Adrenal gland (tissue), 12 donors: Measurements from ENCODE around the gene TFPT. TPM values are rescaled to one million over a fixed set of nuclear protein-coding genes. Genes with fewer than 3 reads are reported as not detected.

Experiments used
- DNase-seq, 7 donors: peaks; one replicate each; pipeline ENCODE4 v3.0.0-alpha.2; 2019 to 2020
- H3K27ac ChIP-seq, 5 donors: fragments of 200-600 bp; sonication (generic) in 4 of 5; 1 replicate in 3 of 5; 2 replicates in 2 of 5; pipeline versions ENCODE4 v1.5.1 to v1.8.0; 2016 to 2020; ENCODE audit warnings: mild to moderate bottlenecking in 1 of 5
- H3K27me3 ChIP-seq: fragments of 200-600 bp; 2 replicates; pipeline ENCODE4 v1.8.0; 2021
- H3K36me3 ChIP-seq, 2 donors: fragments of 200-600 bp; replicated peaks in 1 of 2; 1 replicate in 1 of 2; 2 replicates in 1 of 2; pipeline versions ENCODE4 v1.5.1 to v1.8.0; 2018 to 2022
- H3K4me1 ChIP-seq, 2 donors: fragments of 200-600 bp; replicated peaks in 1 of 2; 1 replicate in 1 of 2; 2 replicates in 1 of 2; pipeline versions ENCODE4 v1.5.1 to v1.8.0; 2018 to 2021
- H3K4me3 ChIP-seq, 4 donors: fragments of 200-600 bp; sonication (generic) in 3 of 4; one replicate each; pipeline ENCODE4 v1.5.1; 2016 to 2018
- H3K9me3 ChIP-seq, 3 donors: fragments of 200-600 bp; sonication (generic) in 1 of 3; replicated peaks in 1 of 3; 1 replicate in 2 of 3; 2 replicates in 1 of 3; pipeline versions ENCODE4 v1.5.1 to v1.8.0; 2016 to 2021
- POLR2A ChIP-seq, 2 donors: fragments of 450-650 bp; IDR thresholded peaks; one replicate each; pipeline ENCODE4 v1.6.1; 2017; ENCODE audit warnings: antibody characterized with exemption in 2 of 2, mild to moderate bottlenecking in 2 of 2, moderate library complexity in 1 of 2
- WGBS, 4 donors: extraction: QIAGEN DNeasy Blood & Tissue Kit in 2 of 4; methylation state at CpG; one replicate each; pipeline versions ENCODE4 v1.1.5 to v1.1.7; 2013 to 2017; 5-methylcytosine and 5-hydroxymethylcytosine counted together
- intact Hi-C, 2 donors: fragments of 100-400 bp; cut with DNase I; formaldehyde crosslinking; loops; one replicate each; pipeline versions ENCODE4 v1.14.1 to v1.15.0; 2022 to 2023
- polyA plus RNA-seq, 3 donors: library from polyadenylated mRNA; stranded (reverse); fragments of 200-250 nt in 2 of 3; fragments of 350-450 nt in 1 of 3; fragmentation: Illumina TruSeq in 1 of 3; extraction: RNeasy Lipid Tissue Mini Kit (QIAGEN cat#74804) in 1 of 3; gene quantifications; one replicate each; pipeline ENCODE4 v1.2.3, GENCODE V29; 2013 to 2014
- total RNA-seq, 9 donors: library from RNA; depleted of rRNA in 4 of 9; stranded (reverse); fragments of >200 nt in 4 of 9; fragments of 120-200 nt in 1 of 9; fragmentation: NEBNext Ultra II Directional in 1 of 9; extraction: Animal tissue kit (Norgen Biotek cat#: 25700) in 1 of 9; gene quantifications; one replicate each; pipeline versions ENCODE4 v1.1.0 to v1.2.4, GENCODE V29; 2013 to 2023
- TF ChIP-seq, protein P1 (sequence below), 6 experiments: fragments of 450-650 bp in 4 of 6; fragments of 200-600 bp in 2 of 6; sonication (generic) in 1 of 6; IDR thresholded peaks; 1 replicate in 5 of 6; 2 replicates in 1 of 6; pipeline versions ENCODE4 v1.5.1 to v1.8.0; 2016 to 2021; ENCODE audit warnings: antibody characterized with exemption in 6 of 6, mild to moderate bottlenecking in 2 of 6, moderate library complexity in 1 of 6
- donor health status: healthy with polysubstance abuse.
- donor health status: Bipolar disorder and iron deficiency.
- donor health status: DM: yes; HTN: yes; CAD: no.
- donor health status: DM: no; HTN: no; CAD: no.
- donor health status: DM: no; HTN: no; CAD: no.
- donor health status: DM: yes; HTN: yes; CAD: no.

Gene TFPT
- total and polyA plus RNA-seq, 12 donors, result 11.4 to 58.6 (median 24.6) TPM

DNA sequence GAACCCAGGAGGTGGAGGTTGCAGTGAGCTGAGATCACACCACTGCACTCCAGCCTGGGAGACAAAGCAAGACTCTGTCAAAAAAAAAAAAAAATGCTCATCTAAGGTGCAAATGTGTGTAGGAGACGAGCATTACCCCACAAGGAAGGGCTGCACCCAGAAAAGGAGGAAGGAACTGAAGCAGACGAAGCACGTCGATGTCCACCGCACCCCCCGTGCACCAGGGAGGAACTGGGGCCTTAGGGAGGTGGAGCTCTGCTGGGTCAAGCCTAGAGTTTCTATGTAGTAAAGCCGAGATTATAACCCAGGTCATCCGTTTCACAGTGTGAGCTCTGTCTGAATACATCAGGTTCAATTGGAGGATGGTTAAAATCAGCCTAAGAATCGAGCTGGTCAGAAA is 52.8 kb downstream of the TFPT start:
- peaks cover 0 to 4% of the 10 kb centered on the region in 2 donors for H3K4me1 ChIP-seq
- H3K36me3 ChIP-seq, result no peaks in the 10 kb centered on the region
- H3K27me3 ChIP-seq, result no peaks in the 10 kb centered on the region
- H3K9me3 ChIP-seq, result no peaks in the 10 kb centered on the region
- H3K4me3 ChIP-seq, result no peak overlapping the region
- 54 to 76% (median 67%) methylated on average over 8 to 9 of the region's 9 CpGs for WGBS, 4 donors
- intact Hi-C loops, result no loop called here
- DNase-seq, result peak in 2 of 7 donors; percentile 20
- no peak for TF ChIP-seq POLR2A (IDR thresholded peaks at IDR 0.05)
- TF ChIP-seq, protein P1, sequence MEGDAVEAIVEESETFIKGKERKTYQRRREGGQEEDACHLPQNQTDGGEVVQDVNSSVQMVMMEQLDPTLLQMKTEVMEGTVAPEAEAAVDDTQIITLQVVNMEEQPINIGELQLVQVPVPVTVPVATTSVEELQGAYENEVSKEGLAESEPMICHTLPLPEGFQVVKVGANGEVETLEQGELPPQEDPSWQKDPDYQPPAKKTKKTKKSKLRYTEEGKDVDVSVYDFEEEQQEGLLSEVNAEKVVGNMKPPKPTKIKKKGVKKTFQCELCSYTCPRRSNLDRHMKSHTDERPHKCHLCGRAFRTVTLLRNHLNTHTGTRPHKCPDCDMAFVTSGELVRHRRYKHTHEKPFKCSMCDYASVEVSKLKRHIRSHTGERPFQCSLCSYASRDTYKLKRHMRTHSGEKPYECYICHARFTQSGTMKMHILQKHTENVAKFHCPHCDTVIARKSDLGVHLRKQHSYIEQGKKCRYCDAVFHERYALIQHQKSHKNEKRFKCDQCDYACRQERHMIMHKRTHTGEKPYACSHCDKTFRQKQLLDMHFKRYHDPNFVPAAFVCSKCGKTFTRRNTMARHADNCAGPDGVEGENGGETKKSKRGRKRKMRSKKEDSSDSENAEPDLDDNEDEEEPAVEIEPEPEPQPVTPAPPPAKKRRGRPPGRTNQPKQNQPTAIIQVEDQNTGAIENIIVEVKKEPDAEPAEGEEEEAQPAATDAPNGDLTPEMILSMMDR (IDR thresholded peaks at IDR 0.05), result no peak
- no peak overlapping the region for H3K27ac ChIP-seq

Other genes starting within 250 kb of the TFPT start
- gene MYADM, start 247.8 kb downstream of the TFPT start, total RNA-seq, result 10 to 100 TPM in 8 of 9 donors, 1 to 10 TPM in 1; 6.5 to 74.0 (median 46.0) TPM
- gene MYADM, start 247.8 kb downstream of the TFPT start, polyA plus RNA-seq, result 10 to 100 TPM; 19.7 to 23.4 (median 22.7) TPM
- not detected for gene PRKCG, start 233.5 kb downstream of the TFPT start, total RNA-seq
- not detected for gene PRKCG, start 233.5 kb downstream of the TFPT start, polyA plus RNA-seq
- gene CACNG7, start 206.4 kb downstream of the TFPT start, total RNA-seq, result under 1 TPM in 2 of 9 donors, not detected in 7; 0.11 to 0.14 TPM
- 1 to 10 TPM in 1 of 3 donors, under 1 TPM in 2; 0.09 to 1.4 (median 0.13) TPM for gene CACNG7, start 206.4 kb downstream of the TFPT start, polyA plus RNA-seq
- gene CACNG8, start 152.7 kb downstream of the TFPT start, total RNA-seq, result under 1 TPM in 3 of 9 donors, not detected in 6; under 0.01 to 0.06 (median 0.04) TPM
- under 1 TPM in 2 of 3 donors, not detected in 1; under 0.01 to 0.03 TPM for gene CACNG8, start 152.7 kb downstream of the TFPT start, polyA plus RNA-seq
- gene CACNG6, start 124.0 kb downstream of the TFPT start, total RNA-seq, result not detected
- not detected for gene CACNG6, start 124.0 kb downstream of the TFPT start, polyA plus RNA-seq
- under 1 TPM in 1 of 9 donors, not detected in 8; 0.83 TPM for gene VSTM1, start 51.8 kb downstream of the TFPT start, total RNA-seq
- gene VSTM1, start 51.8 kb downstream of the TFPT start, polyA plus RNA-seq, result not detected
- gene TARM1, start 34.3 kb downstream of the TFPT start, total RNA-seq, result not detected
- not detected for gene TARM1, start 34.3 kb downstream of the TFPT start, polyA plus RNA-seq
- 1 to 10 TPM in 6 of 9 donors, under 1 TPM in 2, not detected in 1; 0.11 to 6.6 (median 2.2) TPM for gene OSCAR, start 14.9 kb downstream of the TFPT start, total RNA-seq
- 1 to 10 TPM in 2 of 3 donors, under 1 TPM in 1; 0.55 to 6.0 (median 3.3) TPM for gene OSCAR, start 14.9 kb downstream of the TFPT start, polyA plus RNA-seq
- 100 to 1,000 TPM in 6 of 9 donors, 10 to 100 TPM in 3; 33.2 to 257 (median 150) TPM for gene NDUFA3, start 12.8 kb downstream of the TFPT start, total RNA-seq
- gene NDUFA3, start 12.8 kb downstream of the TFPT start, polyA plus RNA-seq, result 1,000 to 10,000 TPM in 2 of 3 donors, 100 to 1,000 TPM in 1; 237 to 1,730 (median 1,627) TPM
- gene PRPF31, start 97 bp upstream of the TFPT start, total RNA-seq, result 10 to 100 TPM; 36.1 to 72.5 (median 49.5) TPM
- gene PRPF31, start 97 bp upstream of the TFPT start, polyA plus RNA-seq, result 10 to 100 TPM; 54.4 to 91.7 (median 74.6) TPM
- 10 to 100 TPM in 8 of 9 donors, 1 to 10 TPM in 1; 8.3 to 61.0 (median 46.7) TPM for gene CNOT3, start 22.1 kb upstream of the TFPT start, total RNA-seq
- gene CNOT3, start 22.1 kb upstream of the TFPT start, polyA plus RNA-seq, result 10 to 100 TPM; 47.0 to 82.3 (median 66.6) TPM
- gene LENG1, start 44.1 kb upstream of the TFPT start, total RNA-seq, result 10 to 100 TPM in 3 of 9 donors, 1 to 10 TPM in 6; 5.0 to 21.7 (median 9.5) TPM
- 10 to 100 TPM in 2 of 3 donors, 1 to 10 TPM in 1; 5.7 to 22.0 (median 14.8) TPM for gene LENG1, start 44.1 kb upstream of the TFPT start, polyA plus RNA-seq
- 10 to 100 TPM in 1 of 9 donors, 1 to 10 TPM in 6, under 1 TPM in 2; 0.55 to 18.2 (median 1.3) TPM for gene TMC4, start 57.5 kb upstream of the TFPT start, total RNA-seq
- gene TMC4, start 57.5 kb upstream of the TFPT start, polyA plus RNA-seq, result 10 to 100 TPM in 1 of 3 donors, 1 to 10 TPM in 1, under 1 TPM in 1; 0.48 to 10.5 (median 1.5) TPM
- gene MBOAT7, start 73.9 kb upstream of the TFPT start, total RNA-seq, result 100 to 1,000 TPM in 8 of 9 donors, 10 to 100 TPM in 1; 98.0 to 670 (median 413) TPM
- 100 to 1,000 TPM; 130 to 190 (median 189) TPM for gene MBOAT7, start 73.9 kb upstream of the TFPT start, polyA plus RNA-seq
- 100 to 1,000 TPM in 5 of 9 donors, 10 to 100 TPM in 4; 52.6 to 201 (median 107) TPM for gene TSEN34, start 75.7 kb upstream of the TFPT start, total RNA-seq
- 10 to 100 TPM; 21.5 to 41.2 (median 26.1) TPM for gene TSEN34, start 75.7 kb upstream of the TFPT start, polyA plus RNA-seq
- 1,000 to 10,000 TPM in 8 of 9 donors, 100 to 1,000 TPM in 1; 928 to 2,677 (median 1,796) TPM for gene RPS9, start 85.2 kb upstream of the TFPT start, total RNA-seq
- gene RPS9, start 85.2 kb upstream of the TFPT start, polyA plus RNA-seq, result 1,000 to 10,000 TPM in 2 of 3 donors, 100 to 1,000 TPM in 1; 545 to 3,006 (median 1,900) TPM
- gene LILRB3, start 107.3 kb upstream of the TFPT start, total RNA-seq, result 10 to 100 TPM in 6 of 9 donors, 1 to 10 TPM in 1, under 1 TPM in 2; 0.22 to 56.2 (median 11.7) TPM
- 10 to 100 TPM in 1 of 3 donors, 1 to 10 TPM in 2; 2.8 to 32.6 (median 9.5) TPM for gene LILRB3, start 107.3 kb upstream of the TFPT start, polyA plus RNA-seq
- 1 to 10 TPM in 7 of 9 donors, under 1 TPM in 2; 0.30 to 9.3 (median 5.4) TPM for gene LILRA6, start 127.1 kb upstream of the TFPT start, total RNA-seq
- gene LILRA6, start 127.1 kb upstream of the TFPT start, polyA plus RNA-seq, result 1 to 10 TPM; 2.5 to 8.5 (median 3.9) TPM
- 10 to 100 TPM in 8 of 9 donors, 1 to 10 TPM in 1; 4.2 to 68.6 (median 37.2) TPM for gene LILRB5, start 141.6 kb upstream of the TFPT start, total RNA-seq
- gene LILRB5, start 141.6 kb upstream of the TFPT start, polyA plus RNA-seq, result 10 to 100 TPM in 2 of 3 donors, 1 to 10 TPM in 1; 9.8 to 23.0 (median 22.4) TPM
- gene LILRB2, start 165.5 kb upstream of the TFPT start, total RNA-seq, result 10 to 100 TPM in 2 of 9 donors, 1 to 10 TPM in 5, under 1 TPM in 2; 0.50 to 14.7 (median 7.2) TPM
- gene LILRB2, start 165.5 kb upstream of the TFPT start, polyA plus RNA-seq, result 10 to 100 TPM in 2 of 3 donors, 1 to 10 TPM in 1; 4.2 to 16.5 (median 10.7) TPM
- gene LILRA5, start 197.5 kb upstream of the TFPT start, total RNA-seq, result 1 to 10 TPM in 6 of 9 donors, under 1 TPM in 2, not detected in 1; 0.72 to 6.2 (median 3.0) TPM
- gene LILRA5, start 197.5 kb upstream of the TFPT start, polyA plus RNA-seq, result 1 to 10 TPM; 1.9 to 3.1 (median 2.1) TPM
- gene LILRA4, start 223.5 kb upstream of the TFPT start, total RNA-seq, result 1 to 10 TPM in 1 of 9 donors, under 1 TPM in 4, not detected in 4; 0.06 to 1.3 (median 0.24) TPM
- gene LILRA4, start 223.5 kb upstream of the TFPT start, polyA plus RNA-seq, result not detected
- 10 to 100 TPM in 8 of 9 donors, 1 to 10 TPM in 1; 3.5 to 80.7 (median 49.4) TPM for gene LAIR1, start 249.3 kb upstream of the TFPT start, total RNA-seq
- 10 to 100 TPM; 14.4 to 39.2 (median 21.6) TPM for gene LAIR1, start 249.3 kb upstream of the TFPT start, polyA plus RNA-seq